GM12873 (cell line): ENCODE results near the gene TUBGCP3.

Experiments
- CTCF ChIP-seq: IDR thresholded peaks from 2 replicates; pipeline ENCODE4 v1.5.1; 2012; ENCODE audit warnings: low read depth, mild to moderate bottlenecking, moderate library complexity, low read length, control low read depth; ENCODE audit not compliant: insufficient read depth; ENCODE audit errors: missing control alignments

The TUBGCP3 gene

GRCh38 chr13:112574416-112574815 lies 13.5 kb downstream of the TUBGCP3 start:
- no peak for TF ChIP-seq CTCF

GRCh38 chr13:112573710-112574109 lies 14.2 kb downstream of the TUBGCP3 start:
- TF ChIP-seq CTCF: no peak

- TF ChIP-seq CTCF: no peak
Observed at GRCh38 chr13:112572366-112572765, 15.6 kb downstream of the TUBGCP3 start.

- TF ChIP-seq CTCF: no peak
Observed at GRCh38 chr13:112569821-112570220, 18.1 kb downstream of the TUBGCP3 start.

- TF ChIP-seq CTCF: no peak
Observed at GRCh38 chr13:112567161-112567862, 20.6 kb downstream of the TUBGCP3 start.

GRCh38 chr13:112562786-112563383 lies 25.1 kb downstream of the TUBGCP3 start:
- no peak for TF ChIP-seq CTCF

- TF ChIP-seq CTCF: no peak
Observed at GRCh38 chr13:112562254-112562653, 25.7 kb downstream of the TUBGCP3 start.
